GM12872 (cell line): Measurements from ENCODE around the gene NAV2.

Experiments
- CTCF ChIP-seq: IDR thresholded peaks from 3 replicates; pipeline ENCODE4 v1.5.1; 2011; ENCODE audit warnings: low read depth, mild to moderate bottlenecking, low read length, moderate library complexity; ENCODE audit not compliant: insufficient read depth

The NAV2 gene

GRCh38 chr11:20138707-20139106 lies 426.1 kb downstream of the NAV2 start:
- no peak for TF ChIP-seq CTCF

GRCh38 chr11:20154381-20154780 lies 441.7 kb downstream of the NAV2 start:
- TF ChIP-seq CTCF, result no peak

GRCh38 chr11:20155683-20156279 lies 443.1 kb downstream of the NAV2 start:
- no peak for TF ChIP-seq CTCF

- TF ChIP-seq CTCF, result no peak
Observed at GRCh38 chr11:20156280-20156875, 443.7 kb downstream of the NAV2 start.

- no peak for TF ChIP-seq CTCF
Observed at GRCh38 chr11:20156876-20157613, 444.4 kb downstream of the NAV2 start.

- TF ChIP-seq CTCF, result no peak
Observed at GRCh38 chr11:20157728-20158127, 445.1 kb downstream of the NAV2 start.

GRCh38 chr11:20158597-20159257 lies 446.1 kb downstream of the NAV2 start:
- TF ChIP-seq CTCF, result no peak
